NCI-H2171 (cell line): ENCODE results near the gene MRPL55.
A peak's percentile ranks its signal among the peaks of the same experiment; 100 is the strongest.

ENCODE experiments used
- DNase-seq: peaks from one replicate; lab custom pipeline; 2025; lab: John Stamatoyannopoulos, UW

Gene MRPL55

DNA sequence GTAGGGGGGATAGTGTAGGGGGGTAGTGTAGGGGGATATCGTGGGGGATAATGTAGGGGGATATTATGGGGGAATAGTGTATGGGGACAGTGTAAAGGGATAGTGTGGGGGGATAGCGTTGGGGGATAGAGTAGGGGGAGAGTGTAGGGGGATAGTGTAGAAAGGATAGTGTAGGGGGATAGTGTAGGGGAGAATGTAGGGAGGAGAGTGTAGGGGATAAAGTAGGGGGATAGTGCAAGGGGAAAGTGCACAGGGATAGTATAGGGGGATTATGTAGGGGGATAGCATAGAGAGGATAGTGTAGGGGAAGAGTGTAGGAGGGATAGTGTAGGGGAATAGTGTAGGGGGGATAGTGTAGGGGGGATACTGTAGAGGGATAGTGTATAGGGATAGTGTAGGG, 38.9 kb downstream of the MRPL55 start:
- DNase-seq, result no peak

DNA sequence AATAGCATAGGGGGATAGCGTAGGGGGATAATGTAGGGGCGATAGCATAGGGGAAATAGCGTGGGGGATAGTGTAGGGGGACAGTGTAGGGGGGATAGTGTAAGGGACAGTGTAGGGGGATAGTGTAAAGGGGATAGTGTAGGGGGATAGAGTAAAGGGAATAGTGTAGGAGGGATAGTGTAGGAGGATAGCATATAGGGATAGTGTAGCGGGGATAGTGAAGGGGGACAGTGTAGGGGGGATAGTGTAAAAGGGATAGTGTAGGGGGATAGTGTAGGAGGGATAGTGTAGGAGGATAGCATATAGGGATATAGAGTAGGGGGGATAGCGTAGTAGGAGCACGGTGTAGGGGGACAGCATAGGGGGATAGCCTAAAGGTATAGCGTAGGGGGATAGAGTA, 40.7 kb downstream of the MRPL55 start:
- DNase-seq, result no peak

DNA sequence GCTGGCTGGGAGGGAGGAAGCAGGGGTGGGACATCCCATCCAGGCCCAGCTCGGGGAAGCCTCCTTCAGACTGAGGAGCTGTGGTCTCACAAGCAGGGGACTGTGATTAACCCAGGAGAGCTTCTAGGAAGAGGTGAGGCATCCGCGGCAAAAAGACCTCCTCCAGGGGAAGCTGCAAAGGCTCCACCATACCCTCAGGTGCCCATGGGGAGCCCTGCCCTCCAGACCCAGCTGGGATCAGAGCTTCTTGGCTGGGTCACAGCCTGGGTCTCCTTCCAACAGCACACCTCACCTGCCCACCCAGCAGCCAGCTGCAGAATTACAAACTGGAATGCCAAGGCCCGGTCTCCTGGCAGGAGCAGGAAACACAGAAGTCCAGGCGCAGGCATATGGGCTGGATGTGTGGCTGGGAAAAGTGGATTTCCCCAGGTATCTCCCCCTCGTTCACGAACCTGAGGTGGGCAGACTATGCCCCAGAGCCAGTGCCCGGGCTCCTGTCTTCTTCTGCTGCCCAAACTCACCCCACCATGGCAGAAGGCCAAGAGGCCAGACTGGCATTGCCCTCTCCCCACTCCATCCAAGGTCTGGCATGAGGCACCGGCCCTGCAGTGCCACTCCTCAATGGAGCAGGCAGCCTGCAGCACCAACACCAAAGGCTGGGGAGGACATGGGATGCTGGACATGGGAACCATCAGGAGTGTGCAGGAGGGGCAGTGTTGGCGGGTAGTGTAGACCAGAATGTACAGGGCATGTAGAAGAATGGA, 42.0 kb downstream of the MRPL55 start:
- DNase-seq, result no peak

GRCh38 chr1:228066416-228066815, 42.7 kb downstream of the MRPL55 start:
- no peak for DNase-seq

- DNase-seq, result no peak
Observed at GRCh38 chr1:228065543-228066347, 43.4 kb downstream of the MRPL55 start.

DNA sequence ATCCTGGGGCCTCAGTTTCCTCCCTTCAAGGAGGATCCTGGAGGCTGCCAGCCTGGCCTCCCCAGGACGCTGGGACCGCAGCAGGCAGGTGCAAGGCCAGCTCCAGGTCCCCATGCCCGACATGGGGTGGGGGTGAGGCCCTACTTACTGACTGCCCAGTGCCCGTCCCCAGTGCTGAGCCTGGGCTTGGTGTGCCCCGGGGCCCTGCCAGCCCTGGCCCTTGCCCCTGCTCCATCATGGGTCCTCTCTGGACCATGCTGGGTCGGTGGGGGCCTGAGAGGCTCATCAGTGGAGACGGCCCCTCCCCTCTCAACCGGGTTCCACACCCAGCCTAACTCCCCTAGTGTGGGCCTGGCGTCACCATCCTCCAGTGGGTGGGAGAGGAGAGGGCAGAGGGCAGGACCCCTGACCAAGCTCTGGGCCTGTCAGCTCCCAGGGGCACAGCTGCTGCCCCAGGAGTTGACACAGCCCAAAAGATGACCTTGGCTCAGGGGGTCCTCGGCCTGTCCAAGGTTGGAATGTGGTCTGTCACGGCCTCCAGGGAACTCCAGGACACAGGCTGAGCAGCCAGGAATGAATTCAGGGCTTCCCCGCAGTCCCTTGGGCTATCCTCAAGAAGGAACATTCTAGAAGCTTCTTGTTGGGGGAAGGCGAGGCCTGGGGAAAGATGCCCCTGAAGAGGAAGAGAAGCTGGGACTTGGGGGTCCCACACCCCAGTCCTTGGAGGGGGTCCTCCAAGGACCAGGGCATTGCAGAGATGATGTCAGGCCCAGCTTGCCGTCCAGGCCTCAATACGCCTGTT, 44.2 kb downstream of the MRPL55 start:
- no peak for DNase-seq

- no peak for DNase-seq
Observed at GRCh38 chr1:228064296-228064695, 44.8 kb downstream of the MRPL55 start.

DNA sequence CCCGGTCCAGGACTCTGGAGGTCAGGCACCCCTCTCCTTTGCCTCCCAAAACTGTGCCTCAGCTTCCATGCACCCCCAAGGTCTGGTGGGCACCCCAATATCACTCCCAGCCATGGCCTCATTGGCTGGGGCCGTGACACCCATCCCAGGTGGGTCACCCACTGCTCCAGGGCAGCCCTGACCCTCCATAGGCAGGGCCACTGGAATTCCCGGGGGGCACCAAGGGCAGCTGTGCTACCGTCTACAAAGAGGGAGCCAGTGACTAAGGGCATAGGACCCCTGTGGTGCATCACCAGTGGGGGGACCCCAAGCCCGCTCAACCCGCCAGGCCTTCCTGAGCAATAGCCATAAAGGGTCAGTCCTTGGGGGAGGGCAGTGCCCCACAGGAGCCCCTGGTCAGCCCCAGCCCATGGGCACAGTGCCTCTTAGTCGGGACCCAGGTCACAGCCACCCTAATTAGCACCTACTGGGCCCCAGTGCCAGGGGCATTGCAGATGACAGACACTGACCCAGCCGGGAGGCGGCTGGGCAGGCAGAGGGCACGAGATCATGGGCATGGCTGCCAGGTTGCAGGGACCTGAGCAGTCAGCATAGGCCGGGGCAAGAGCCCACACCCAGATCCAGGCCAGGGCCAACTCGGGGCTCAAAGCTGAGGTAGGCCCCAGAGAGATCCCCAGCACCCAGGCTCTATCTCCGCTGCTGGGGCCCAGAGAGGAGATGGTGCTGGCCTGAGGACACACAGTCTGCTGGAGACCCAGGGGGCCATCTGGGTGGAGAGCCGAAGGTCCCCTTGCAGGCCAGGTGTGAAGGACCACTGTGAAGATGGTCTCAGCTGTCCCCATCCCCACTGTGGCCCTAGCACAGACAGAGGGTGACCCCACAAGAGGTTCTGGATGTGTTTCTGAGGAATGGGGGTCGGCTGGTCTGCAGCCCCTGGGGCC, 45.6 kb downstream of the MRPL55 start:
- no peak for DNase-seq

GRCh38 chr1:228062812-228063211, 46.3 kb downstream of the MRPL55 start:
- no peak for DNase-seq

GRCh38 chr1:228062085-228062791, 46.9 kb downstream of the MRPL55 start:
- DNase-seq, result no peak

DNA sequence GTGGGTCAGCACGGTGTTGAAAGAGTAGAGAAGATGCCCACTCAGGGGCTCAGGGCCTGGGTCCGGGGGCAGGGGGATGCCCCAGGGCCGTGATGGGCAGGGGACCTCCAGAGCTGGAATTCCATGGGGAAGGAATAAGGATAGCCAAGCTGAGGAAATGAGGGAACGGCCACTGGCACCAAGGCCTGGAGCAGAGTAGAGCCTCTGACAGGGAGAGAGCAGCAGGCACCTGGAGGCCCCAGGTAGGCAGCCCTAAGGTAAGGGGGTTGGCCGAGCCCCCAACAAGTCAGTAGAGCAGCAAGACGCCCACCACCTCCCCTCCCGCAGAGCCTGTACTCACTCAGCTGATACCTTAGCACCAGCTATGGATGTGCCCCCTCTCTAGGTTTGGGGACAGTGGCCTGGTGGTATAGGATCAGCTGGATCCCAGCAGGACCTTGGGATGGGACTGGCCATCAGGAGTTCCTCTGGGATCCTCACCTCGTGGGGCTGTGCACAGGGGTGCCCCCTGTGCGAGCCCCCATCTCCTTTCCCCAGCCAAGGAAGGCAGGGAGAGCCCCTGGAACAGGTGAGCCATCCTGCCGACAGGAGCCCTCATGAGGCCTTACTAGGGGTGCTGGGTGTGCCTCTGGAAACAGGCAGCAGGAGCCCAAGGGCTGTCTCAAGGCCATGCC, 47.6 kb downstream of the MRPL55 start:
- DNase-seq, result no peak

- no peak for DNase-seq
Observed at GRCh38 chr1:228060458-228061190, 48.5 kb downstream of the MRPL55 start.

- peak; percentile 61 for DNase-seq
Observed at GRCh38 chr1:228059634-228060457, 49.3 kb downstream of the MRPL55 start.

DNA sequence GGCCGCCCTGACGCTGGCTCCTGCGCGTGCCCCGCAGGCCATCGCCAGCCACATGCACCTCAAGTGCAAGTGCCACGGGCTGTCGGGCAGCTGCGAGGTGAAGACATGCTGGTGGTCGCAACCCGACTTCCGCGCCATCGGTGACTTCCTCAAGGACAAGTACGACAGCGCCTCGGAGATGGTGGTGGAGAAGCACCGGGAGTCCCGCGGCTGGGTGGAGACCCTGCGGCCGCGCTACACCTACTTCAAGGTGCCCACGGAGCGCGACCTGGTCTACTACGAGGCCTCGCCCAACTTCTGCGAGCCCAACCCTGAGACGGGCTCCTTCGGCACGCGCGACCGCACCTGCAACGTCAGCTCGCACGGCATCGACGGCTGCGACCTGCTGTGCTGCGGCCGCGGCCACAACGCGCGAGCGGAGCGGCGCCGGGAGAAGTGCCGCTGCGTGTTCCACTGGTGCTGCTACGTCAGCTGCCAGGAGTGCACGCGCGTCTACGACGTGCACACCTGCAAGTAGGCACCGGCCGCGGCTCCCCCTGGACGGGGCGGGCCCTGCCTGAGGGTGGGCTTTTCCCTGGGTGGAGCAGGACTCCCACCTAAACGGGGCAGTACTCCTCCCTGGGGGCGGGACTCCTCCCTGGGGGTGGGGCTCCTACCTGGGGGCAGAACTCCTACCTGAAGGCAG, 50.0 kb downstream of the MRPL55 start:
- DNase-seq, result no peak

DNA sequence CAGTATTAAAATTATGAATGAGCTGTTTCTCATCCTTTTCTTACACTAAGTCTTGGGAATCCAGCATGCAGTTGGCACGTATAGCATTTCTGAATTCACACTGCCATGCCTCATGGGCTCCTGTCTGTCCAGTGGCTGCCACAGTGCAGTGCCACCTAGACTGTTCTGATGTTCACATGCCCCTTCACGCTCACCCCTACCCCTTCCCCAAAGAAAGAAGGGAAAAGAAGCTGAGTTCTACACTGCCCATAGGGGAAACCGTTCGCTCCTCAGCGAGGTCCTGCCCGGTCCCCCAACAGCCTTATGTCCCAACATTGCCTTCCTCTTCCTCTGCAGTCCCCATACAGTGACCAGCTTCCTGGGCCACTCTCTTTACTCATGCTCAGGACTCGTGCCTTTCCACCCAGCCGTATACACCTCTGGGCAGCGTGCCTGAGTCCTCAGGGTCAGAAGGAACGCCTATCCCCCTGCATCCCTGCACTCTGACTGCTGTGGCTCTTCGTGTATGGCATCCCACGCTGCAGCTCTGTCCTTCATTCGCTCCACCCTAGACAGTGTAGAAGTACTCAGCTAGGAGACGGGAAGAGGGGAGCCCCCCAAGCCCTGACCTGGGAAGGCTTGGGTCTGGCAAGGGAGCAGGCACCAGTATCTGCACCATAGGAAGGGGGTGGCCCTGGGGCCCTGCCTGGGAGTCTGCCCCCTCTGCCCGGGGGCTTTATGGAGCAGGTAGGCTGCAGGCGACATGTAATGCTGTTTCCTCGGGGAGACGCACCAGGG, 50.7 kb downstream of the MRPL55 start:
- DNase-seq, result no peak
